ENCODE data around the gene HTRA2. TPM values are rescaled to one million over a fixed set of nuclear protein-coding genes. Genes with fewer than 3 reads are reported as not detected.
A peak's percentile ranks its signal among the peaks of the same experiment; 100 is the strongest.
"Not testable (repeated sequence)": the region's sequence is repeated elsewhere in the genome, so short reads cannot be mapped to it uniquely, and the experiment has no call there.

HTRA2 gene
- total RNA-seq, 2 donors from 2014 or later: 22.3 to 23.0 TPM

GRCh38 chr2:74553892-74554819, 24.4 kb downstream of the HTRA2 start, which contains the start of the genes DOK1 and LOXL3:
Gene DOK1 (plus strand): TSS chr2:74554720. CDS start chr2:74554755, 35 bp downstream.
Gene LOXL3 (minus strand): TSS chr2:74553942. CDS start chr2:74552634, 1,308 bp downstream.
- ATAC-seq: peak; percentile 83
- DNase-seq: peak; percentile 88 to 96
- intact Hi-C loops (cut with DNase I, micrococcal nuclease): no loop called here

- DNase-seq (peak; percentile 50 to 76), ATAC-seq (peak; percentile 71)
- intact Hi-C loops (cut with DNase I, micrococcal nuclease): no loop called here
Measured at GRCh38 chr2:74554820-74555531, 25.2 kb downstream of the HTRA2 start.

- DNase-seq (no peak), ATAC-seq (no peak)
- intact Hi-C loops (cut with DNase I, micrococcal nuclease): no loop called here
Measured at GRCh38 chr2:74555610-74556103, 25.9 kb downstream of the HTRA2 start.

- intact Hi-C loops (cut with DNase I, micrococcal nuclease): no loop called here
- DNase-seq (no peak), ATAC-seq (no peak)
Measured at GRCh38 chr2:74556159-74556558, 26.4 kb downstream of the HTRA2 start.

- DNase-seq (no peak), ATAC-seq (no peak)
- intact Hi-C loops (cut with DNase I, micrococcal nuclease): no loop called here
Measured at GRCh38 chr2:74556831-74557370, 27.2 kb downstream of the HTRA2 start.

GRCh38 chr2:74558284-74559230, 28.8 kb downstream of the HTRA2 start:
- DNase-seq (no peak), ATAC-seq (peak; percentile 17)

GRCh38 chr2:74559912-74560311, 30.2 kb downstream of the HTRA2 start:
- ATAC-seq: peak; percentile 40

More at GRCh38 chr2:74558284-74559230, 28.8 kb downstream of the HTRA2 start:
- intact Hi-C loops (cut with DNase I, micrococcal nuclease): no loop called here

GRCh38 chr2:74560591-74560990, 30.9 kb downstream of the HTRA2 start:
- intact Hi-C loops (cut with DNase I, micrococcal nuclease): no loop called here
- no peak for DNase-seq
- no peak for ATAC-seq

More at GRCh38 chr2:74559912-74560311, 30.2 kb downstream of the HTRA2 start:
- intact Hi-C loops (cut with DNase I, micrococcal nuclease): no loop called here
- no peak for DNase-seq

GRCh38 chr2:74561022-74561421, 31.3 kb downstream of the HTRA2 start:
- intact Hi-C loops (cut with DNase I, micrococcal nuclease); DNase-seq; ATAC-seq: not testable (repeated sequence)

GRCh38 chr2:74562126-74562775, 32.5 kb downstream of the HTRA2 start:
- ATAC-seq (no peak), DNase-seq (no peak)
- intact Hi-C loops (cut with DNase I, micrococcal nuclease): no loop called here

- DNase-seq (no peak), ATAC-seq (no peak)
- intact Hi-C loops (cut with DNase I, micrococcal nuclease): no loop called here
Measured at GRCh38 chr2:74564222-74564621, 34.5 kb downstream of the HTRA2 start.

GRCh38 chr2:74566076-74566753, 36.5 kb downstream of the HTRA2 start:
- DNase-seq: no peak
- ATAC-seq: no peak
- intact Hi-C loops (cut with DNase I, micrococcal nuclease): no loop called here

GRCh38 chr2:74566754-74567085, 37.0 kb downstream of the HTRA2 start:
- peak; percentile 45 for ATAC-seq
- intact Hi-C loops (cut with DNase I, micrococcal nuclease): no loop called here
- no peak for DNase-seq

- ATAC-seq: no peak
- intact Hi-C loops (cut with DNase I, micrococcal nuclease): no loop called here
- DNase-seq: no peak
Measured at GRCh38 chr2:74567881-74568280, 38.1 kb downstream of the HTRA2 start.

GRCh38 chr2:74569686-74570085, 40.0 kb downstream of the HTRA2 start:
- no peak for ATAC-seq
- intact Hi-C loops (cut with DNase I, micrococcal nuclease): no loop called here
- no peak for DNase-seq

- intact Hi-C loops (cut with DNase I, micrococcal nuclease): no loop called here
- no peak for ATAC-seq
- DNase-seq: no peak
Measured at GRCh38 chr2:74571058-74571457, 41.3 kb downstream of the HTRA2 start.

- DNase-seq (no peak), ATAC-seq (no peak)
- intact Hi-C loops (cut with DNase I, micrococcal nuclease): no loop called here
Measured at GRCh38 chr2:74572178-74572925, 42.6 kb downstream of the HTRA2 start.
